ENCODE data around the gene NAP1L1.

The NAP1L1 gene

DNA sequence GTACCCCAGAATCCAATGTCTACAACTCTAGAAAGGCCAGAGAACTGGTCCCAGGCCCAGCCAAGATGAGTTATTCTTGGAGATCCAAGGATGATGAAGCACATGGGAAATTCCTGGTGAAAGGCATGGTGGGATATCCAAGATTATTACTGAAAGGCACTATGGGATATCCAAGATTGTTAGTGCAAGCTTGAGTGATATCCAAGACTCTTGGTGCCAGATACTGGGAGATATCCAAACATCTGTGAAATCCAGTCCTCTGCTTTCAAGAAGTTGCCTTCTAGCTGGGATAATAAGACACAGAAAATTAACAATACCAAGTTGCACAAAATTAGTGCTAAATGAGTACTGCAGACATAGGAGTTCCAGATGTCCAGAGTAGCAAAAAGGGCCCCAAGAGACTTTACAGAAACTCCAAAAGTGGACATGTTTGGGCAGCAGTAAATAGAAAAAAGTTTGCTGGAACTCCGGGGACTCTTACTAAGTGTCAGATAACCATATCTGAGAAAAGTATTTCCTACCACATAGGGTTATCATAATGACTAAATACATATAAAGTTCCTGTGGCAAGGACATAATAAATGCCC is 87.5 kb downstream of the NAP1L1 start:
- no peak overlapping the region for H3K27ac ChIP-seq (ENCODE audit: low read length)
- no peak overlapping the region for H3K9ac ChIP-seq (ENCODE audit: low read length)
- H3K4me3 ChIP-seq (ENCODE audit: low read length), result no peak overlapping the region
- H4K20me1 ChIP-seq (ENCODE audit: insufficient read depth, low read length), result no peaks in the 10 kb centered on the region
- no peak overlapping the region for H3K4me2 ChIP-seq (ENCODE audit: low read depth, low read length)
- no peaks in the 10 kb centered on the region for H3K9me3 ChIP-seq (replicated peaks; ENCODE audit: insufficient read depth, low read length)
- H3F3A ChIP-seq (ENCODE audit: insufficient read depth, low read length), result no peaks in the 10 kb centered on the region
- H2AFZ ChIP-seq (ENCODE audit: low read length), result no peak overlapping the region
- no peaks in the 10 kb centered on the region for H3K9me2 ChIP-seq (replicated peaks; ENCODE audit: insufficient read depth, low read length)
- TF ChIP-seq EZH2 (optimal IDR thresholded peaks at IDR 0.05; ENCODE audit: low read depth, low read length) (no peak), EZH2phosphoT487 (IDR thresholded peaks at IDR 0.05; ENCODE audit: low read length) (no peak), CTCF (IDR thresholded peaks at IDR 0.05; ENCODE audit: low read length) (no peak)
- 0 out of 2 replicates have a peak, but pooled peaks cover 4% of the 10 kb centered on the region for H3K4me1 ChIP-seq (ENCODE audit: low read length)
- no peak for DNase-seq
- H3K27me3 ChIP-seq (replicated peaks; ENCODE audit: insufficient read depth, low read length), result no peaks in the 10 kb centered on the region
- no peaks in the 10 kb centered on the region for H3K36me3 ChIP-seq (replicated peaks; ENCODE audit: insufficient read depth, low read length)
- H3K79me2 ChIP-seq (ENCODE audit: low read length), result no peaks in the 10 kb centered on the region

- no peaks in the 10 kb centered on the region for H3K9me2 ChIP-seq (replicated peaks; ENCODE audit: insufficient read depth, low read length)
- no peak for DNase-seq
These were observed 88.8 kb downstream of the NAP1L1 start for GRCh38 chr12:75995691-75996090.

GRCh38 chr12:75994069-75994740 is 90.3 kb downstream of the NAP1L1 start:
- no peak overlapping the region for H3K4me3 ChIP-seq (ENCODE audit: low read length)
- H4K20me1 ChIP-seq (ENCODE audit: insufficient read depth, low read length), result no peaks in the 10 kb centered on the region
- no peaks in the 10 kb centered on the region for H3K36me3 ChIP-seq (replicated peaks; ENCODE audit: insufficient read depth, low read length)
- no peaks in the 10 kb centered on the region for H3K9me3 ChIP-seq (replicated peaks; ENCODE audit: insufficient read depth, low read length)
- no peak for DNase-seq
- H3K27me3 ChIP-seq (replicated peaks; ENCODE audit: insufficient read depth, low read length), result no peaks in the 10 kb centered on the region
- no peak overlapping the region for H3K27ac ChIP-seq (ENCODE audit: low read length)
- TF ChIP-seq EZH2phosphoT487 (IDR thresholded peaks at IDR 0.05; ENCODE audit: low read length) (no peak), EZH2 (optimal IDR thresholded peaks at IDR 0.05; ENCODE audit: low read depth, low read length) (no peak)
- no peak overlapping the region for H3K4me2 ChIP-seq (ENCODE audit: low read depth, low read length)
- H3K9me2 ChIP-seq (replicated peaks; ENCODE audit: insufficient read depth, low read length), result no peaks in the 10 kb centered on the region
- H3K79me2 ChIP-seq (ENCODE audit: low read length), result no peaks in the 10 kb centered on the region
- H2AFZ ChIP-seq (ENCODE audit: low read length), result no peak overlapping the region
- 0 out of 2 replicates have a peak, but pooled peaks cover 4% of the 10 kb centered on the region for H3K4me1 ChIP-seq (ENCODE audit: low read length)
- H3K9ac ChIP-seq (ENCODE audit: low read length), result no peak overlapping the region
- H3F3A ChIP-seq (ENCODE audit: insufficient read depth, low read length), result no peaks in the 10 kb centered on the region

More at GRCh38 chr12:75995691-75996090, 88.8 kb downstream of the NAP1L1 start:
- H4K20me1 ChIP-seq (ENCODE audit: insufficient read depth, low read length), result no peaks in the 10 kb centered on the region
- TF ChIP-seq EZH2phosphoT487 (IDR thresholded peaks at IDR 0.05; ENCODE audit: low read length) (no peak), EZH2 (optimal IDR thresholded peaks at IDR 0.05; ENCODE audit: low read depth, low read length) (no peak), CTCF (IDR thresholded peaks at IDR 0.05; ENCODE audit: low read length) (no peak)
- H3K4me2 ChIP-seq (ENCODE audit: low read depth, low read length), result no peak overlapping the region
- no peaks in the 10 kb centered on the region for H3F3A ChIP-seq (ENCODE audit: insufficient read depth, low read length)
- no peak overlapping the region for H3K9ac ChIP-seq (ENCODE audit: low read length)
- no peaks in the 10 kb centered on the region for H3K27me3 ChIP-seq (replicated peaks; ENCODE audit: insufficient read depth, low read length)
- H3K4me3 ChIP-seq (ENCODE audit: low read length), result no peak overlapping the region
- no peaks in the 10 kb centered on the region for H3K36me3 ChIP-seq (replicated peaks; ENCODE audit: insufficient read depth, low read length)
- H3K4me1 ChIP-seq (ENCODE audit: low read length), result 0 out of 2 replicates have a peak, but pooled peaks cover 4% of the 10 kb centered on the region
- no peaks in the 10 kb centered on the region for H3K79me2 ChIP-seq (ENCODE audit: low read length)
- H2AFZ ChIP-seq (ENCODE audit: low read length), result no peak overlapping the region
- no peak overlapping the region for H3K27ac ChIP-seq (ENCODE audit: low read length)
- no peaks in the 10 kb centered on the region for H3K9me3 ChIP-seq (replicated peaks; ENCODE audit: insufficient read depth, low read length)

DNA sequence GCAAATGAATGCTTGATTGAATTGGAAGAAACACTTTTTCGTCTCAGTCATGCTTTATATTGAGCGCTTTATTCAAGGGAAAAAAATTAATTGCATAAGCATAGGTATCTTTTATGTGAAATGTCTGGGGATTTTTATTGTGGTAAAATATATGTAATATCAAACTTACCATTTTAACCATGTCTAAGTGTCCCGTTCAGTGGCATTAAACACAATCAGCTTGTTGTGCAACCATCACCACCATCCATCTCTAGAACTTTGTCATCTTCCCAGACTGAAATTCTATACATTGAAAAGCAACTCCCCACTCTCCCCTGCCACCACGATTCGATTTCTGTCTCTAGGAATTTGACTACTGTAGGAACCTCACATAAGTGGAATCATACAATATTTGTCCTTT is 92.7 kb downstream of the NAP1L1 start:
- Histone ChIP-seq H3K4me1 (ENCODE audit: low read length) (0 out of 2 replicates have a peak, but pooled peaks cover 4% of the 10 kb centered on the region), H3K4me3 (ENCODE audit: low read length) (no peak overlapping the region), H3K9me2 (replicated peaks; ENCODE audit: insufficient read depth, low read length) (no peaks in the 10 kb centered on the region), H3K27me3 (replicated peaks; ENCODE audit: insufficient read depth, low read length) (no peaks in the 10 kb centered on the region), H4K20me1 (ENCODE audit: insufficient read depth, low read length) (no peaks in the 10 kb centered on the region), H3K4me2 (ENCODE audit: low read depth, low read length) (no peak overlapping the region), H3K27ac (ENCODE audit: low read length) (no peak overlapping the region), H3F3A (ENCODE audit: insufficient read depth, low read length) (no peaks in the 10 kb centered on the region), H3K36me3 (replicated peaks; ENCODE audit: insufficient read depth, low read length) (no peaks in the 10 kb centered on the region), H3K9me3 (replicated peaks; ENCODE audit: insufficient read depth, low read length) (no peaks in the 10 kb centered on the region), H3K79me2 (ENCODE audit: low read length) (no peaks in the 10 kb centered on the region), H2AFZ (ENCODE audit: low read length) (no peak overlapping the region), H3K9ac (ENCODE audit: low read length) (no peak overlapping the region)
- no peak for TF ChIP-seq EZH2phosphoT487 (IDR thresholded peaks at IDR 0.05; ENCODE audit: low read length)
- no peak for DNase-seq
